ENCODE results near the gene LRBA.

- TF ChIP-seq CTCF (IDR thresholded peaks at IDR 0.05) (no peak), POLR2A (IDR thresholded peaks at IDR 0.05) (no peak), EP300 (IDR thresholded peaks at IDR 0.05) (no peak)
These were observed 686.6 kb downstream of the LRBA start for GRCh38 chr4:150328496-150328895.

All from ovary (tissue), 3 donors.